Neural progenitor cell (in vitro differentiated cells): ENCODE data around the gene NOXO1. TPM values are rescaled to one million over a fixed set of nuclear protein-coding genes. Genes with fewer than 3 reads are reported as not detected.

Experiments used
- DNase-seq: peaks from one replicate; pipeline ENCODE4 v3.0.0-alpha.2; 2016; ENCODE audit warnings: low spot score
- H2AFZ ChIP-seq: fragments of 200-600 bp; sonication (generic); replicated peaks from 2 replicates; pipeline ENCODE4 v1.6.1; 2016; ENCODE audit warnings: antibody characterized with exemption
- H3F3A ChIP-seq: fragments of 200-600 bp; sonication (generic); 2 replicates; pipeline ENCODE4 v1.6.1; 2016; ENCODE audit warnings: antibody characterized with exemption, low read depth
- H3K27ac ChIP-seq: fragments of 200-600 bp; sonication (generic); 2 replicates; pipeline ENCODE4 v1.5.1; 2016; ENCODE audit warnings: mild to moderate bottlenecking
- H3K27me3 ChIP-seq: fragments of 200-600 bp; sonication (generic); 2 replicates; pipeline ENCODE4 v1.6.1; 2016; ENCODE audit warnings: mild to moderate bottlenecking, moderate library complexity
- H3K36me3 ChIP-seq: fragments of 200-600 bp; sonication (generic); 2 replicates; pipeline ENCODE4 v1.5.1; 2016
- H3K4me1 ChIP-seq: fragments of 200-600 bp; sonication (generic); 2 replicates; pipeline ENCODE4 v1.6.1; 2016; ENCODE audit warnings: mixed run types
- H3K4me2 ChIP-seq: fragments of 200-600 bp; sonication (generic); 2 replicates; pipeline ENCODE4 v1.6.1; 2016
- H3K4me3 ChIP-seq: fragments of 200-600 bp; sonication (generic); 2 replicates; pipeline ENCODE4 v1.5.1; 2016
- H3K79me2 ChIP-seq: fragments of 200-600 bp; sonication (generic); 2 replicates; pipeline ENCODE4 v1.6.1; 2016; ENCODE audit warnings: low read depth
- H3K9ac ChIP-seq: fragments of 200-600 bp; sonication (generic); 2 replicates; pipeline ENCODE4 v1.6.1; 2016
- H3K9me3 ChIP-seq: fragments of 200-600 bp; sonication (generic); 2 replicates; pipeline ENCODE4 v1.5.1; 2016; ENCODE audit warnings: low read depth
- H4K20me1 ChIP-seq: fragments of 200-600 bp; sonication (generic); 2 replicates; pipeline ENCODE4 v1.6.1; 2016; ENCODE audit warnings: low read depth
- H3K27ac Mint-ChIP-seq: 3 replicates; pipeline ENCODE4 v1.8.0; 2021; ENCODE audit warnings: mixed read lengths
- H3K27me3 Mint-ChIP-seq: 2 replicates; pipeline ENCODE4 v1.8.0; 2022; ENCODE audit warnings: low read depth, mild to moderate bottlenecking, inconsistent platforms, moderate library complexity, mixed read lengths; ENCODE audit not compliant: insufficient read depth
- H3K36me3 Mint-ChIP-seq: 3 replicates; pipeline ENCODE4 v1.8.0; 2021; ENCODE audit warnings: mixed read lengths
- H3K4me1 Mint-ChIP-seq: 3 replicates; pipeline ENCODE4 v1.8.0; 2021; ENCODE audit warnings: mixed read lengths
- H3K4me3 Mint-ChIP-seq: 3 replicates; pipeline ENCODE4 v1.8.0; 2021; ENCODE audit warnings: mild to moderate bottlenecking, moderate library complexity, mixed read lengths
- H3K9me3 Mint-ChIP-seq: 3 replicates; pipeline ENCODE4 v1.8.0; 2020; ENCODE audit warnings: mixed read lengths
- EZH2 ChIP-seq: fragments of 200-600 bp; sonication (generic); IDR thresholded peaks from 2 replicates; pipeline ENCODE4 v1.6.1; 2017; ENCODE audit warnings: antibody characterized with exemption, mild to moderate bottlenecking, moderate library complexity
- EZH2phosphoT487 ChIP-seq: fragments of 200-600 bp; sonication (generic); IDR thresholded peaks from 2 replicates; pipeline ENCODE4 v1.6.1; 2017; ENCODE audit warnings: antibody characterized with exemption
- total RNA-seq: library from RNA; depleted of rRNA; stranded (reverse); fragments of >200 nt; gene quantifications from 2 replicates; pipeline ENCODE4 v1.2.3, GENCODE V29; 2015; ENCODE audit warnings: low replicate concordance
- TF ChIP-seq, protein P1 (sequence below): fragments of 200-600 bp; sonication (generic); IDR thresholded peaks from 2 replicates; pipeline ENCODE4 v1.5.1; 2017; ENCODE audit warnings: antibody characterized with exemption, mild to moderate bottlenecking

NOXO1 gene
- total RNA-seq, 1 donor from 2014 or later, result not detected

DNA sequence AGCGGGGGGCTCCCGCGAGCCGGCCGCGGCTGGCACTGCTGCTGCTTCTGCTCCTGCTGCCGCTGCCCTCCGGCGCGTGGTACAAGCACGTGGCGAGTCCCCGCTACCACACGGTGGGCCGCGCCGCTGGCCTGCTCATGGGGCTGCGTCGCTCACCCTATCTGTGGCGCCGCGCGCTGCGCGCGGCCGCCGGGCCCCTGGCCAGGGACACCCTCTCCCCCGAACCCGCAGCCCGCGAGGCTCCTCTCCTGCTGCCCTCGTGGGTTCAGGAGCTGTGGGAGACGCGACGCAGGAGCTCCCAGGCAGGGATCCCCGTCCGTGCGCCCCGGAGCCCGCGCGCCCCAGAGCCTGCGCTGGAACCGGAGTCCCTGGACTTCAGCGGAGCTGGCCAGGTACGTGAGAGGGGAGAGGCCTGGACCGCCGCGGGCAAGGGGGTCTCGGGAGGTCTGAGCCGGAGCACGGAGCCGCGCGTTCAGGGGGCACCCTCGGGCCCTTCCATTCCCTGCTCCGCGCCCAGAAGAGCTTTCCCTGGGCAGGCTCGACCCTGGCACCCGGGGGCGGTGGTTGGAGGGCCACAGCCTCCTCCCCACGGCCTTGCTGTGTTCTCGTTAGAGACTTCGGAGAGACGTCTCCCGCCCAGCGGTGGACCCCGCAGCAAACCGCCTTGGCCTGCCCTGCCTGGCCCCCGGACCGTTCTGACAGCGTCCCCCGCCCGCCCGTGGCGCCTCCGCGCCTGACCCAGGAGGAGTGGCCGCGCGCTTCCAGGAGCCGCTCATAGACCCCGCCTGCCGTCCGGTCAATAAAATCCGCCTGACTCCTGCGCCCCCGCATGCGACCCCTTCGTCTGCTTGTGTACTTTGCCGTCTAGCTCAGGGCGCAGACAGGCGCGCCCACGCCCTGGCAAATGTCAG, 38.9 kb upstream of the NOXO1 start:
- peaks cover 16% of the 10 kb centered on the region for H3K4me1 Mint-ChIP-seq

GRCh38 chr16:2019518-2019920, 38.2 kb upstream of the NOXO1 start, which contains the start of gene NPW:
TSS of gene NPW (plus strand) at chr16:2019785.
- H3F3A ChIP-seq, result peaks cover 4% of the 10 kb centered on the region
- peak within 1 kb of the TSS; percentile 44 for H3K4me3 ChIP-seq
- peak within 1 kb of the TSS; percentile 85 for H3K4me2 ChIP-seq
- H3K36me3 ChIP-seq, result no peaks in the 10 kb centered on the region
- no peak within 1 kb of the TSS for H3K27ac ChIP-seq
- peaks cover 13% of the 10 kb centered on the region for H3K4me1 ChIP-seq
- no peak within 1 kb of the TSS for H3K9ac ChIP-seq
- H3K4me1 Mint-ChIP-seq, result peaks cover 16% of the 10 kb centered on the region
- no peaks in the 10 kb centered on the region for H3K36me3 Mint-ChIP-seq
- peaks cover 36% of the 10 kb centered on the region for H3K27me3 Mint-ChIP-seq
- TF ChIP-seq, protein P1, sequence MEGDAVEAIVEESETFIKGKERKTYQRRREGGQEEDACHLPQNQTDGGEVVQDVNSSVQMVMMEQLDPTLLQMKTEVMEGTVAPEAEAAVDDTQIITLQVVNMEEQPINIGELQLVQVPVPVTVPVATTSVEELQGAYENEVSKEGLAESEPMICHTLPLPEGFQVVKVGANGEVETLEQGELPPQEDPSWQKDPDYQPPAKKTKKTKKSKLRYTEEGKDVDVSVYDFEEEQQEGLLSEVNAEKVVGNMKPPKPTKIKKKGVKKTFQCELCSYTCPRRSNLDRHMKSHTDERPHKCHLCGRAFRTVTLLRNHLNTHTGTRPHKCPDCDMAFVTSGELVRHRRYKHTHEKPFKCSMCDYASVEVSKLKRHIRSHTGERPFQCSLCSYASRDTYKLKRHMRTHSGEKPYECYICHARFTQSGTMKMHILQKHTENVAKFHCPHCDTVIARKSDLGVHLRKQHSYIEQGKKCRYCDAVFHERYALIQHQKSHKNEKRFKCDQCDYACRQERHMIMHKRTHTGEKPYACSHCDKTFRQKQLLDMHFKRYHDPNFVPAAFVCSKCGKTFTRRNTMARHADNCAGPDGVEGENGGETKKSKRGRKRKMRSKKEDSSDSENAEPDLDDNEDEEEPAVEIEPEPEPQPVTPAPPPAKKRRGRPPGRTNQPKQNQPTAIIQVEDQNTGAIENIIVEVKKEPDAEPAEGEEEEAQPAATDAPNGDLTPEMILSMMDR, result no peak
- TF ChIP-seq EZH2phosphoT487, result no peak
- no peak for TF ChIP-seq EZH2
- H3K9me3 ChIP-seq, result no peaks in the 10 kb centered on the region
- peak within 1 kb of the TSS; percentile 94 for H2AFZ ChIP-seq
- peak within 1 kb of the TSS; percentile 71 for H3K4me3 Mint-ChIP-seq
- no peaks in the 10 kb centered on the region for H3K79me2 ChIP-seq
- no peaks in the 10 kb centered on the region for H4K20me1 ChIP-seq
- no peak within 1 kb of the TSS for H3K27ac Mint-ChIP-seq
- H3K9me3 Mint-ChIP-seq, result no peaks in the 10 kb centered on the region
- DNase-seq, result peak; percentile 56
- H3K27me3 ChIP-seq, result peaks cover 83% of the 10 kb centered on the region

More for the DNA sequence above, 38.9 kb upstream of the NOXO1 start:
- Histone ChIP-seq H3K4me1 (peaks cover 13% of the 10 kb centered on the region), H3K9me3 (no peaks in the 10 kb centered on the region), H3K4me2 (peak overlapping the region; percentile 85), H4K20me1 (no peaks in the 10 kb centered on the region), H3K27me3 (peaks cover 90% of the 10 kb centered on the region), H2AFZ (peak overlapping the region; percentile 94), H3K36me3 (no peaks in the 10 kb centered on the region), H3K4me3 (peak overlapping the region; percentile 44), H3K27ac (no peak overlapping the region), H3K9ac (no peak overlapping the region), H3F3A (peaks cover 4% of the 10 kb centered on the region), H3K79me2 (no peaks in the 10 kb centered on the region)
- Mint-ChIP-seq H3K4me3 (peak overlapping the region; percentile 71), H3K36me3 (no peaks in the 10 kb centered on the region), H3K9me3 (no peaks in the 10 kb centered on the region), H3K27me3 (peaks cover 39% of the 10 kb centered on the region), H3K27ac (no peak overlapping the region)
- DNase-seq, result peak; percentile 70
- peak; percentile 89 for TF ChIP-seq EZH2phosphoT487
- peak; percentile 91 for TF ChIP-seq EZH2
- TF ChIP-seq, protein P1, result no peak

DNA sequence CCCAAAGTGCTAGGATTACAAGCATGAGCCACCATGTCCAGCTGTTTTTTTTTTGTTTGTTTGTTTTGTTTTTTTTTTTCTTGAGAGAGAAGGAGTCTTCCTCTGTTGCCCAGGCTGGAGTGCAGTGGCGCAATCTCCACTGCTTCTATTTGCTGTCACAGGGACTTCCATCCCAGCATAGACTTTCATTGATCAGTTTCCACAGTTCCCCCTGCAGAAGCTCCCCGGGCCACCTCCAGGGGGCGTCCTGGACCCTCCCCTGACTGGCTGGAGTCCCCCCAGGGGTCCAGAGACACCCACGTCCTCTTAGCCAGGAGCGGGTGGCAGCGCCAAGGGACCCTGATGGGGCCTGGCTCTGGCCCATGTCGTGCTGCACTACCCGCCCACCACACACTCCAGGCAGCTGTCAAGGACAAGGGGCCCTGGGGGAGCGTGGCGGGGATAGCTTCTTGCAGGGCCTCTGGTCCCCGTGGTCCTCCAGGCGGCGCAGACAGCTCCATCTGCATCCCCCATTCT, 35.2 kb upstream of the NOXO1 start:
- Histone ChIP-seq H3K27me3 (peaks cover 55% of the 10 kb centered on the region), H3K4me3 (no peak overlapping the region), H3K4me2 (no peak overlapping the region), H3F3A (peaks cover 4% of the 10 kb centered on the region), H3K9ac (no peak overlapping the region), H3K9me3 (no peaks in the 10 kb centered on the region), H4K20me1 (no peaks in the 10 kb centered on the region), H3K79me2 (no peaks in the 10 kb centered on the region), H3K4me1 (peaks cover 9% of the 10 kb centered on the region), H3K36me3 (no peaks in the 10 kb centered on the region), H3K27ac (no peak overlapping the region), H2AFZ (no peak overlapping the region)
- Mint-ChIP-seq H3K4me1 (peaks cover 4% of the 10 kb centered on the region), H3K4me3 (peak overlapping the region; percentile 24), H3K27ac (no peak overlapping the region), H3K36me3 (no peaks in the 10 kb centered on the region), H3K27me3 (peaks cover 25% of the 10 kb centered on the region), H3K9me3 (no peaks in the 10 kb centered on the region)
- no peak for TF ChIP-seq EZH2phosphoT487
- TF ChIP-seq EZH2, result no peak
- TF ChIP-seq, protein P1, result peak; percentile 59
- DNase-seq, result peak; percentile 48
